ENCODE results near the gene CASK.

DNA sequence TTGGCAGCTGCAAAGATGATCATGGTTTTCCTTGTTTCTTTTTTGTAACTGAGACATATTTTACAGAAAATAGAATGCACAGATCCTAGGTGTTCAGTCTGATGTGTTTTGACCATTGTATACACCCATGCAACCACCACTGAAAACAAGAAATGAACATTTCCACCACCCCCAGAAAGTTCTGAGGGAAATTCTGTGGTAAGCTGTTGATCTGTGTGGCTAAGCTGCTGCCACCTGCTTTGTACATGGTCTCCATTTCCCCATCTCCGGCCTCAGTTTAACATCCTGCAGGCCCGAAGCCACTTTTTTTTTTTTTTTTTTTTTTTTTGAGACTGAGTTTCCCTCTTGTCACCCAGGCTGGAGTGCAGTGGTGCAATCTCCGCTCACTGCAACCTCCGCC lies 411.0 kb downstream of the CASK start:
- TF ChIP-seq CTCF (IDR thresholded peaks at IDR 0.05) (no peak), EP300 (IDR thresholded peaks at IDR 0.05) (no peak)

Data from stomach (tissue), 4 donors.